GM23248 (cell line): ENCODE results near the gene FAM83E. TPM values are rescaled to one million over a fixed set of nuclear protein-coding genes. Genes with fewer than 3 reads are reported as not detected.

Experiments
- DNase-seq: peaks from one replicate; pipeline ENCODE4 v3.0.0-alpha.2; 2015
- H2AFZ ChIP-seq: fragments of 200-600 bp; sonication (generic); 2 replicates; pipeline ENCODE4 v1.6.1; 2016; ENCODE audit warnings: antibody characterized with exemption
- H3F3A ChIP-seq: fragments of 200-600 bp; sonication (generic); 2 replicates; pipeline ENCODE4 v1.6.1; 2016; ENCODE audit warnings: mild to moderate bottlenecking, antibody characterized with exemption, mixed run types; ENCODE audit not compliant: insufficient read depth
- H3K27ac ChIP-seq: fragments of 200-600 bp; sonication (generic); 2 replicates; pipeline ENCODE4 v1.5.1; 2016; ENCODE audit warnings: mild to moderate bottlenecking
- H3K27me3 ChIP-seq: fragments of 200-600 bp; sonication (generic); replicated peaks from 2 replicates; pipeline ENCODE4 v1.6.1; 2016; ENCODE audit warnings: mild to moderate bottlenecking; ENCODE audit not compliant: insufficient read depth
- H3K36me3 ChIP-seq: fragments of 200-600 bp; sonication (generic); 2 replicates; pipeline ENCODE4 v1.6.1; 2016; ENCODE audit warnings: low read depth, mild to moderate bottlenecking
- H3K4me1 ChIP-seq: fragments of 200-600 bp; sonication (generic); 2 replicates; pipeline ENCODE4 v1.6.1; 2016; ENCODE audit warnings: mild to moderate bottlenecking; ENCODE audit not compliant: insufficient read depth
- H3K4me2 ChIP-seq: fragments of 200-600 bp; sonication (generic); one replicate; pipeline ENCODE4 v1.6.1; 2016; ENCODE audit warnings: mild to moderate bottlenecking; ENCODE audit not compliant: unreplicated experiment
- H3K4me3 ChIP-seq: fragments of 200-600 bp; sonication (generic); 2 replicates; pipeline ENCODE4 v1.5.1; 2016; ENCODE audit warnings: mild to moderate bottlenecking
- H3K79me2 ChIP-seq: fragments of 200-600 bp; sonication (generic); 2 replicates; pipeline ENCODE4 v1.6.1; 2016; ENCODE audit warnings: mild to moderate bottlenecking; ENCODE audit not compliant: insufficient read depth
- H3K9ac ChIP-seq: fragments of 200-600 bp; sonication (generic); 2 replicates; pipeline ENCODE4 v1.6.1; 2016; ENCODE audit warnings: mild to moderate bottlenecking
- H3K9me2 ChIP-seq: fragments of 200-600 bp; sonication (generic); 2 replicates; pipeline ENCODE4 v1.6.1; 2016; ENCODE audit warnings: mixed run types, mild to moderate bottlenecking, moderate library complexity; ENCODE audit not compliant: insufficient read depth
- H3K9me3 ChIP-seq: fragments of 200-600 bp; sonication (generic); one replicate; pipeline ENCODE4 v1.6.1; 2017; ENCODE audit warnings: low read depth
- H4K20me1 ChIP-seq: fragments of 200-600 bp; sonication (generic); 2 replicates; pipeline ENCODE4 v1.6.0; 2016; ENCODE audit not compliant: insufficient read depth
- EZH2 ChIP-seq: fragments of 200-600 bp; sonication (generic); IDR thresholded peaks from 2 replicates; pipeline ENCODE4 v1.6.1; 2018; ENCODE audit warnings: antibody characterized with exemption, mild to moderate bottlenecking; ENCODE audit not compliant: insufficient read depth, poor library complexity, severe bottlenecking
- EZH2phosphoT487 ChIP-seq: fragments of 200-600 bp; sonication (generic); IDR thresholded peaks from 2 replicates; pipeline ENCODE4 v1.6.1; 2018; ENCODE audit warnings: antibody characterized with exemption, moderate library complexity, mild to moderate bottlenecking, low read depth; ENCODE audit not compliant: insufficient read depth
- WGBS, 2 experiments: methylation state at CpG; one replicate each; pipeline ENCODE4 v1.1.6; 2015 to 2017; ENCODE audit warnings: low lambda C conversion rate in 2 of 2, low coverage in 1 of 2; ENCODE audit errors: missing lambda C conversion rate in 2 of 2; 5-methylcytosine and 5-hydroxymethylcytosine counted together
- in situ Hi-C: fragments of 300-500 bp; cut with MboI; formaldehyde crosslinking; loops from 2 replicates; pipeline ENCODE4 v1.15.0; 2020
- polyA plus RNA-seq: library from polyadenylated mRNA; unstranded; fragments of >200 nt; fragmentation: Nextera tagmentation; extraction: Ambion mirVana; gene quantifications from 2 replicates; pipeline ENCODE4 v1.2.1, GENCODE V29; 2016
- total RNA-seq: library from RNA; depleted of rRNA; stranded (reverse); fragments of >200 nt; shearing (Covaris generic); gene quantifications from 2 replicates; pipeline ENCODE4 v1.2.3, GENCODE V29; 2014

FAM83E gene
- total and polyA plus RNA-seq, 2 experiments from 2014 or later: not detected

- peak overlapping the region; percentile 63 for H3K4me3 ChIP-seq
- no peaks in the 10 kb centered on the region for H3K9me3 ChIP-seq
- no peaks in the 10 kb centered on the region for H3F3A ChIP-seq
- no peaks in the 10 kb centered on the region for H3K36me3 ChIP-seq
- no peaks in the 10 kb centered on the region for H4K20me1 ChIP-seq
- TF ChIP-seq EZH2phosphoT487 (no peak), EZH2 (no peak)
- no peak overlapping the region for H3K27ac ChIP-seq
- no peaks in the 10 kb centered on the region for H3K9me2 ChIP-seq
- H3K79me2 ChIP-seq: peaks cover 16% of the 10 kb centered on the region
- no peaks in the 10 kb centered on the region for H3K27me3 ChIP-seq
- WGBS, 2 experiments: 64 to 67% methylated on average over 21 to 24 of the region's 24 CpGs
- H3K4me2 ChIP-seq: peak overlapping the region; percentile 71
- no peak for DNase-seq
- H3K9ac ChIP-seq: peak overlapping the region; percentile 75
- H3K4me1 ChIP-seq: peaks cover 10% of the 10 kb centered on the region
- no peak overlapping the region for H2AFZ ChIP-seq
- in situ Hi-C loops: no loop called here
Measured at GRCh38 chr19:48624791-48625723, 10.2 kb upstream of the FAM83E start.

- Histone ChIP-seq H3K4me2 (peak overlapping the region; percentile 72), H3K27me3 (no peaks in the 10 kb centered on the region), H3F3A (no peaks in the 10 kb centered on the region), H3K79me2 (peaks cover 22% of the 10 kb centered on the region), H3K27ac (peak overlapping the region; percentile 57), H3K9me3 (no peaks in the 10 kb centered on the region), H3K4me3 (peak overlapping the region; percentile 66), H2AFZ (peak overlapping the region; percentile 80), H3K36me3 (no peaks in the 10 kb centered on the region), H3K9ac (peak overlapping the region; percentile 75), H4K20me1 (no peaks in the 10 kb centered on the region), H3K4me1 (peaks cover 11% of the 10 kb centered on the region), H3K9me2 (no peaks in the 10 kb centered on the region)
- peak; percentile 100 for DNase-seq
- no peak for TF ChIP-seq EZH2
- no peak for TF ChIP-seq EZH2phosphoT487
- in situ Hi-C loops: no loop called here
- WGBS, 2 experiments: 2 to 3% methylated on average over 31 to 40 of the region's 40 CpGs
Measured at GRCh38 chr19:48624067-48624594, 9.3 kb upstream of the FAM83E start.

GRCh38 chr19:48623556-48624066, 8.7 kb upstream of the FAM83E start:
- no peaks in the 10 kb centered on the region for H3K27me3 ChIP-seq
- no peak for TF ChIP-seq EZH2
- no peak for TF ChIP-seq EZH2phosphoT487
- peak overlapping the region; percentile 66 for H3K4me3 ChIP-seq
- H3K9me3 ChIP-seq: no peaks in the 10 kb centered on the region
- peak overlapping the region; percentile 75 for H3K9ac ChIP-seq
- in situ Hi-C loops: no loop called here
- 25% methylated on average over 8 of the region's 8 CpGs for WGBS, 2 experiments
- peak overlapping the region; percentile 57 for H3K27ac ChIP-seq
- peak overlapping the region; percentile 80 for H2AFZ ChIP-seq
- DNase-seq: no peak
- H3F3A ChIP-seq: no peaks in the 10 kb centered on the region
- peaks cover 26% of the 10 kb centered on the region for H3K79me2 ChIP-seq
- H3K4me1 ChIP-seq: peaks cover 11% of the 10 kb centered on the region
- peak overlapping the region; percentile 72 for H3K4me2 ChIP-seq
- no peaks in the 10 kb centered on the region for H3K36me3 ChIP-seq
- no peaks in the 10 kb centered on the region for H4K20me1 ChIP-seq
- H3K9me2 ChIP-seq: no peaks in the 10 kb centered on the region

- DNase-seq: peak; percentile 82
- H2AFZ ChIP-seq: peak overlapping the region; percentile 60
- H3K9me2 ChIP-seq: no peaks in the 10 kb centered on the region
- 33 to 38% methylated on average over 6 of the region's 6 CpGs for WGBS, 2 experiments
- peak overlapping the region; percentile 94 for H3K4me2 ChIP-seq
- H3K36me3 ChIP-seq: peaks cover 19% of the 10 kb centered on the region
- peak overlapping the region; percentile 89 for H3K27ac ChIP-seq
- peaks cover 55% of the 10 kb centered on the region for H3K79me2 ChIP-seq
- H3K4me1 ChIP-seq: peaks cover 26% of the 10 kb centered on the region
- H3K27me3 ChIP-seq: no peaks in the 10 kb centered on the region
- no peaks in the 10 kb centered on the region for H3K9me3 ChIP-seq
- peak overlapping the region; percentile 96 for H3K4me3 ChIP-seq
- TF ChIP-seq EZH2: no peak
- TF ChIP-seq EZH2phosphoT487: no peak
- peaks cover 13% of the 10 kb centered on the region; the same call in 1 of the 2 replicates for H3F3A ChIP-seq
- in situ Hi-C loops: no loop called here
- H3K9ac ChIP-seq: peak overlapping the region; percentile 98
- H4K20me1 ChIP-seq: peaks cover 12% of the 10 kb centered on the region; the same call in 1 of the 2 replicates
Measured at GRCh38 chr19:48619692-48620585, 5.1 kb upstream of the FAM83E start.
